ENCODE results near the gene TDP1. TPM values are rescaled to one million over a fixed set of nuclear protein-coding genes. Genes with fewer than 3 reads are reported as not detected.

The TDP1 gene
- total and polyA plus RNA-seq, 2 of the 4 experiments (the other 2 are of a cell fraction): 23.3 to 53.1 TPM

GRCh38 chr14:90019824-90020523 is 64.2 kb downstream of the TDP1 start:
- Histone ChIP-seq H3K4me3 (ENCODE audit: insufficient read depth, low read depth, low read length) (no peak overlapping the region), H3K9me1 (ENCODE audit: insufficient read depth, low read length) (peaks cover 3% of the 10 kb centered on the region; the same call in 1 of the 2 replicates), H3K23ac (ENCODE audit: low read depth, low read length) (no peak overlapping the region), H3K9me3 (ENCODE audit: control insufficient read depth, insufficient read depth, low read length) (no peaks in the 10 kb centered on the region), H3K4me2 (ENCODE audit: low read depth, low read length) (no peak overlapping the region), H4K91ac (ENCODE audit: insufficient read depth, low read depth, low read length) (no peak overlapping the region), H2BK20ac (ENCODE audit: low read depth, low read length) (no peak overlapping the region), H3K4me1 (ENCODE audit: control insufficient read depth, insufficient read depth, low read length) (no peaks in the 10 kb centered on the region), H2AK5ac (ENCODE audit: low read depth, low read length) (no peak overlapping the region), H2AK9ac (replicated peaks; ENCODE audit: low read depth, low read length, poor library complexity) (no peak overlapping the region), H2AFZ (replicated peaks; ENCODE audit: low read length, poor library complexity) (no peak overlapping the region), H2BK15ac (ENCODE audit: low read depth, low read length) (no peak overlapping the region), H2BK120ac (ENCODE audit: low read depth, low read length) (no peak overlapping the region), H4K20me1 (ENCODE audit: insufficient read depth, low read length) (no peaks in the 10 kb centered on the region), H3K56ac (ENCODE audit: extremely low read depth, insufficient read depth, low read length) (no peak overlapping the region), H3K27ac (ENCODE audit: insufficient read depth, low read length) (no peak overlapping the region), H3K79me1 (ENCODE audit: low read depth in 1 of 2, low read length in 2 of 2) (no peaks in the 10 kb centered on the region; a peak in 1 of 4 replicates), H3K9ac (ENCODE audit: low read depth, low read length) (no peak overlapping the region), H2BK5ac (ENCODE audit: low read depth, low read length, poor library complexity, severe bottlenecking) (no peak overlapping the region), H3K36me3 (ENCODE audit: control insufficient read depth, insufficient read depth, low read length) (peaks cover 36% of the 10 kb centered on the region), H4K8ac (ENCODE audit: low read depth in 2 of 2, low read length in 2 of 2) (no peak overlapping the region), H3K27me3 (ENCODE audit: control insufficient read depth, insufficient read depth, low read length) (no peaks in the 10 kb centered on the region), H3K18ac (ENCODE audit: low read depth, low read length) (no peak overlapping the region), H4K5ac (ENCODE audit: low read depth, low read length) (no peak overlapping the region), H3K14ac (replicated peaks; ENCODE audit: low read depth, low read length) (no peak overlapping the region), H3K4ac (ENCODE audit: low read depth, low read length) (no peak overlapping the region)
- POLR2A ChIA-PET (ENCODE audit: unreplicated experiment): no interaction called here
- no TSS peak for BruUV-seq (replicated peaks)
- 92% methylated on average over 6 of the region's 11 CpGs; no CpG with 5 or more reads in 1 of the 2 experiments for WGBS, 2 experiments (ENCODE audit: extremely low coverage in 2 of 2, insufficient read length in 1 of 2)
- DNase-seq (no peak), ATAC-seq (ENCODE audit: low read depth) (no peak)
- TF ChIP-seq FOS (IDR thresholded peaks at IDR 0.05; ENCODE audit: low read depth, low read length): no peak
- TF ChIP-seq RCOR1 (IDR thresholded peaks at IDR 0.05; ENCODE audit: insufficient replicate concordance, low read length): no peak
- TF ChIP-seq BHLHE40 (IDR thresholded peaks at IDR 0.05; ENCODE audit: low read depth, low read length): no peak
- no peak for TF ChIP-seq CTCF (conservative IDR thresholded peaks at IDR 0.05; ENCODE audit: low read depth, low read length)
- no peak for TF ChIP-seq MAZ (IDR thresholded peaks at IDR 0.05; ENCODE audit: borderline replicate concordance, low read depth, low read length)
- no peak for TF ChIP-seq NFE2L2 (IDR thresholded peaks at IDR 0.05; ENCODE audit: low read depth, low read length)
- no peak for TF ChIP-seq RFX5 (IDR thresholded peaks at IDR 0.05; ENCODE audit: low read depth, low read length)
- no peak for TF ChIP-seq ELK1 (IDR thresholded peaks at IDR 0.05; ENCODE audit: borderline replicate concordance, low read depth, low read length)
- TF ChIP-seq POLR2A (IDR thresholded peaks at IDR 0.05; ENCODE audit: low read depth, low read length): no peak
- no peak for TF ChIP-seq USF2 (IDR thresholded peaks at IDR 0.05; ENCODE audit: low read depth, low read length)
- TF ChIP-seq MXI1 (IDR thresholded peaks at IDR 0.05; ENCODE audit: borderline replicate concordance, low read depth, low read length): no peak
- no peak for TF ChIP-seq CEBPB (IDR thresholded peaks at IDR 0.05; ENCODE audit: low read depth, low read length)
- TF ChIP-seq RAD21 (IDR thresholded peaks at IDR 0.05; ENCODE audit: low read length): no peak
- no peak for TF ChIP-seq MAFK (IDR thresholded peaks at IDR 0.05; ENCODE audit: low read depth, low read length)
- in situ Hi-C loops (cut with MboI; ENCODE audit: low sequenced_read_pairs) (no loop called here), intact Hi-C loops (cut with micrococcal nuclease) (no loop called here), dilution Hi-C loops (cut with HindIII; ENCODE audit: low sequenced_read_pairs, unreplicated experiment) (no loop called here)
- CTCF ChIA-PET: interaction anchor here (0.6 kb wide), 1 partner anchor 19 kb away, joined by 3 read pairs; no protein-coding TSS in a partner anchor
